GM12872 (cell line): ENCODE results near the gene PTGES3.

Source experiments
- CTCF ChIP-seq: IDR thresholded peaks from 3 replicates; pipeline ENCODE4 v1.5.1; 2011; ENCODE audit warnings: low read depth, mild to moderate bottlenecking, low read length, moderate library complexity; ENCODE audit not compliant: insufficient read depth

PTGES3 gene

GRCh38 chr12:56661560-56661959, 26.5 kb downstream of the PTGES3 start:
- TF ChIP-seq CTCF, result no peak

DNA sequence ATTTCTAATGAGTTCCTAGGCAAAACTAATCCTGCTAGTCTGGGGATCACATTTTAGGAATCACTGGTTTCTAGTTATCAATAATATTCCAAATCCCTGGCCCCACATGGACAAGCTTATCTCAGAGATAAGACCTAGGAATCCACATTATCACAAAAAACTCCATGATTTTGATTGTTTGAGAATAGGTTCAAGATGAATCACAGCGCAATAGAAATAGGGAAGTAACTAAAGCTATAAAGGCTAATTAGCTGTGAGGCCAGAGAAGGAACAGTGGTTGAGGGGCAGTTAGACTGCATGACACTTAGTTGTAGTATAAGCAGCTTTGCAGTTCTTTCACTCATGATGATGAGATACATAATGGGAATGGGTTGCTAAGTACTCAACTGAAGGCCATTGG, 29.2 kb downstream of the PTGES3 start:
- no peak for TF ChIP-seq CTCF

GRCh38 chr12:56657416-56658379, 30.4 kb downstream of the PTGES3 start:
- no peak for TF ChIP-seq CTCF

DNA sequence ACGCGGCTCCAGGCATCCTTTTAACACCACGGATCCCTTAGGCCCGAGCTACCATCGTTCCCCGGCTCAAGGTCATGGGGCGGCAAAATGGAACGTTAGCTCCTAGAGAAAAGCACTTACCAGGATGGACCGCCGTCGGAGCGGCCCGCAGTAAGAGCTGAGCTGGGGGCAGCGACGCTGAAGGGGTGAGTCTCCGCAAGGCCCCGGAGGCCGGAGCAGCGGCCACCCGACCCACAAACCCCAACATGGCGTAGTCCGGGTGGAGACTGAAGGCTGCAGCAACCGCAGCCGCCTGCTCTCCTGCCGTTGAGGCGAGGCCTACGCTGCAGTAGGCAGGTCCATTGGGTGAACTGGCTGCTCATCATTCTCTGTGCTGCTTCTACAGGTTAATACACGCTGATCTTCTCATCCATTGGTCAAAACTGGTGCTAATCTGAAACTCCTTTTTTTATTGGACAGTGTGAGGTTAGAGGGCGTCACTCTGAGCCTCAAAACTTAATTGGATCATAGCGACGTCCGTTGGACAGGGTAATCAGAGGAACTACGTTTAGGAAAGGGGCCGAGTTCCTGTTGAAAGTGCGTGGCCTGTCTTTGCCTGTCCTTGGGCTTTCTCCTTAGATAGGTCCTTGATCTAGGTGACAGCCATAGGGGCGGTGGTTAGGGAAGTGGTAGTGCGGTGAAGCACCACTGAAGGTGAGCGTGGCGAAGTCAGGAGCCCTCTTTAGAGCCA, 42.2 kb downstream of the PTGES3 start, which contains the start of gene ATP5F1B:
Gene ATP5F1B (minus strand): TSS at position 268 of the 730 bp plus-strand sequence. CDS start 21 bp downstream, at position 247.
- no peak for TF ChIP-seq CTCF

DNA sequence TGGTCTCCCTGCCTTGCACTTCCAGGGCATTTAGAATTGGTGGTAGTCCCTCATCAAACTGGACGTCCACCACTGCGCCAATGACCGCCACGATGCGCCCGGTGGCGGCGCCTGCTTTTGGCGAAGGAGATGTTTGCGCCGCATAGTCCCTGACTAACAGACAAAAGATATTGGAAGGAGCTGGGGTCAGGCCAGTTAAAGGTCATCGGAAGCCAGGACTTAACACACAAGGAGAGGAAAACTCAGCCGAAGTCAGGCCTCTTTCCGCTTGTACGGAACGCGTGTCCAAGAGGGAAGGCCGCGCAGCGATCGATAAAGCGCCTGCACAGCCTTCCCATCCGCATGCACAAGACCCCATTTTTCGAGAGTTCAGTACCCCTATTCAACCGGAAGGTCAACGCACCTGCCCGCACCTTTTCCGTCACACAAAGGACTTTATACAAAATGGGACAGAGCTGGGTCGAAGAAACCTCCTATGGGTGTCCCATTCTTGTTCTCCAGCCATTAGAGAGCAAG, 42.8 kb downstream of the PTGES3 start:
- no peak for TF ChIP-seq CTCF

DNA sequence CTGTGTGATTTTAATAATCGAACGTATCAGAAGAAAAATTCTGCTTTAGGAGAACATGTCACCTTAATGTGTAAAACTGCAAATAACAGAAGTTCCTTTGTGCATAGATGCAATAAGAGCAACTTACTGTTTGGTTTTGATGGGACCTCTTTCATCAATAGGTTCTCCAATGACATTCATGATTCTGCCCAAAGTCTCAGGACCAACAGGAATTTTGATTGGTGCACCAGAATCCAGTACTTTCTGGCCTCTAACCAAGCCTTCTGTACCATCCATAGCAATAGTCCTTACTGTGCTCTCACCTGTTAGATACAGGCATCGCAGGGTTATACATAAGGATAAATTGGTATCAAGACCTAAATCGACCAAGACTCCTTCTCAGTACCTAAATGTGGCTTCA, 43.4 kb downstream of the PTGES3 start:
- TF ChIP-seq CTCF, result no peak

DNA sequence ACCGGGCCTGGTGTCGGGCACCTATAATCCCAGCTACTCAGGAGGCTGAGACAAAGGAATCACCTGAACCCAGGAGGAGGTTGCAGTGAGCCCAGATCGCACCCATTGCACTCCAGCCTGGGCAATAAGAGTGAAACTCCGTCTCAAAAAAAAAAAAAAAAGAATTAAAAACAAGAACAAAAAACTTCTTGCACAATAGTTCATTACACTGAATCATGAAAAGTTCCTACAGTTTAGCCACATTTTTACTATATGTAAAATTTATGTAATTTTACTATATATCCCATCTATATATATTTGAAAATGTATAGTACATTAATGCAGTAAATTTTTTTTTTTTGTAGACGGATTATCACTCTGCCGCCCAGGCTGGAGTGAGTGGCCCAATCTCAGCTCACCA, 46.9 kb downstream of the PTGES3 start:
- no peak for TF ChIP-seq CTCF
